GM13976 (cell line): ENCODE data around the gene NIF3L1.

Source experiments
- DNase-seq: peaks from one replicate; pipeline ENCODE4 v3.0.0; 2012; ENCODE audit warnings: low spot score
- CTCF ChIP-seq: IDR thresholded peaks from 2 replicates; pipeline ENCODE4 v1.5.1; 2012; ENCODE audit warnings: borderline replicate concordance, mild to moderate bottlenecking; ENCODE audit not compliant: insufficient read depth; ENCODE audit errors: extremely low read depth, missing control alignments, control extremely low read depth
- in situ Hi-C: fragments of 300-500 bp; cut with MboI; formaldehyde crosslinking; loops from one replicate; pipeline ENCODE4 v1.12.0; 2022; ENCODE audit warnings: low sequenced_read_pairs, mixed read lengths, inconsistent platforms; ENCODE audit not compliant: unreplicated experiment

NIF3L1 gene

GRCh38 chr2:200847939-200848338 lies 41.2 kb upstream of the NIF3L1 start:
- in situ Hi-C loops = no loop called here
- no peak for TF ChIP-seq CTCF
- DNase-seq = no peak

GRCh38 chr2:200850512-200851256 lies 38.5 kb upstream of the NIF3L1 start:
- no peak for DNase-seq
- TF ChIP-seq CTCF = no peak

GRCh38 chr2:200851398-200852248 lies 37.5 kb upstream of the NIF3L1 start:
- no peak for TF ChIP-seq CTCF
- in situ Hi-C loops = no loop called here
- no peak for DNase-seq

More at GRCh38 chr2:200850512-200851256, 38.5 kb upstream of the NIF3L1 start:
- in situ Hi-C loops = no loop called here

GRCh38 chr2:200852605-200853004 lies 36.6 kb upstream of the NIF3L1 start:
- no peak for TF ChIP-seq CTCF
- in situ Hi-C loops = no loop called here
- DNase-seq = no peak

- in situ Hi-C loops = no loop called here
- DNase-seq = no peak
- no peak for TF ChIP-seq CTCF
These were observed 32.4 kb upstream of the NIF3L1 start for GRCh38 chr2:200856806-200857205.

- no peak for DNase-seq
- in situ Hi-C loops = no loop called here
- TF ChIP-seq CTCF = no peak
These were observed 28.9 kb upstream of the NIF3L1 start for GRCh38 chr2:200860092-200860795.
